ENCODE results near the gene TRAPPC3L.
"Not testable (repeated sequence)": the region's sequence is repeated elsewhere in the genome, so short reads cannot be mapped to it uniquely, and the experiment has no call there.

Gene TRAPPC3L

GRCh38 chr6:116500969-116501433 is 44.5 kb downstream of the TRAPPC3L start:
- ATAC-seq (ENCODE audit: insufficient read depth, low read depth) (no peak), DNase-seq (no peak)
- Histone ChIP-seq H3K27ac (ENCODE audit: low read length) (no peak overlapping the region), H3K36me3 (ENCODE audit: insufficient read depth, low read length) (no peaks in the 10 kb centered on the region), H4K20me1 (ENCODE audit: insufficient read depth, low read length) (no peaks in the 10 kb centered on the region), H3K79me2 (ENCODE audit: insufficient read depth, low read length) (no peaks in the 10 kb centered on the region), H3K4me3 (ENCODE audit: low read depth in 1 of 2, low read length in 2 of 2) (no peak overlapping the region), H3K9me3 (ENCODE audit: insufficient read depth, low read length, severe bottlenecking) (no peaks in the 10 kb centered on the region), H3K4me2 (ENCODE audit: insufficient read depth, low read length) (no peak overlapping the region), H2AFZ (ENCODE audit: low read depth, low read length) (no peak overlapping the region), H3K4me1 (ENCODE audit: insufficient read depth, low read length) (no peaks in the 10 kb centered on the region), H3K27me3 (ENCODE audit: insufficient read depth, low read length, poor library complexity) (peaks cover 3% of the 10 kb centered on the region), H3K9ac (ENCODE audit: low read depth, low read length) (no peak overlapping the region)
- TF ChIP-seq CTCF (IDR thresholded peaks at IDR 0.05; ENCODE audit: borderline replicate concordance, extremely low read depth, low read length, poor library complexity, severe bottlenecking): no peak
- TF ChIP-seq EZH2 (IDR thresholded peaks at IDR 0.05; ENCODE audit: borderline replicate concordance, low read depth, low read length, severe bottlenecking): no peak

GRCh38 chr6:116497113-116497676 is 48.3 kb downstream of the TRAPPC3L start:
- no peak overlapping the region for H3K4me3 ChIP-seq (ENCODE audit: low read depth in 1 of 2, low read length in 2 of 2)
- no peaks in the 10 kb centered on the region for H4K20me1 ChIP-seq (ENCODE audit: insufficient read depth, low read length)
- no peaks in the 10 kb centered on the region for H3K79me2 ChIP-seq (ENCODE audit: insufficient read depth, low read length)
- H3K9me3 ChIP-seq (ENCODE audit: insufficient read depth, low read length, severe bottlenecking): no peaks in the 10 kb centered on the region
- H3K9ac ChIP-seq (ENCODE audit: low read depth, low read length): no peak overlapping the region
- H3K36me3 ChIP-seq (ENCODE audit: insufficient read depth, low read length): no peaks in the 10 kb centered on the region
- H2AFZ ChIP-seq (ENCODE audit: low read depth, low read length): no peak overlapping the region
- TF ChIP-seq CTCF (IDR thresholded peaks at IDR 0.05; ENCODE audit: borderline replicate concordance, extremely low read depth, low read length, poor library complexity, severe bottlenecking): no peak
- no peak for TF ChIP-seq EZH2 (IDR thresholded peaks at IDR 0.05; ENCODE audit: borderline replicate concordance, low read depth, low read length, severe bottlenecking)
- peaks cover 3% of the 10 kb centered on the region for H3K27me3 ChIP-seq (ENCODE audit: insufficient read depth, low read length, poor library complexity)
- no peak overlapping the region for H3K27ac ChIP-seq (ENCODE audit: low read length)
- no peak for DNase-seq
- no peak for ATAC-seq (ENCODE audit: insufficient read depth, low read depth)
- no peaks in the 10 kb centered on the region for H3K4me1 ChIP-seq (ENCODE audit: insufficient read depth, low read length)
- no peak overlapping the region for H3K4me2 ChIP-seq (ENCODE audit: insufficient read depth, low read length)

GRCh38 chr6:116495161-116495560 is 50.3 kb downstream of the TRAPPC3L start:
- not testable (repeated sequence) for H3K27ac ChIP-seq (ENCODE audit: low read length); H3K4me1 ChIP-seq (ENCODE audit: insufficient read depth, low read length); H3K27me3 ChIP-seq (ENCODE audit: insufficient read depth, low read length, poor library complexity); H2AFZ ChIP-seq (ENCODE audit: low read depth, low read length); H4K20me1 ChIP-seq (ENCODE audit: insufficient read depth, low read length); H3K79me2 ChIP-seq (ENCODE audit: insufficient read depth, low read length); ATAC-seq (ENCODE audit: insufficient read depth, low read depth); H3K4me2 ChIP-seq (ENCODE audit: insufficient read depth, low read length); H3K36me3 ChIP-seq (ENCODE audit: insufficient read depth, low read length); H3K9me3 ChIP-seq (ENCODE audit: insufficient read depth, low read length, severe bottlenecking); DNase-seq; H3K4me3 ChIP-seq (ENCODE audit: low read depth in 1 of 2, low read length in 2 of 2); H3K9ac ChIP-seq (ENCODE audit: low read depth, low read length)

- no peaks in the 10 kb centered on the region for H3K79me2 ChIP-seq (ENCODE audit: insufficient read depth, low read length)
- no peak overlapping the region for H2AFZ ChIP-seq (ENCODE audit: low read depth, low read length)
- no peak overlapping the region for H3K9ac ChIP-seq (ENCODE audit: low read depth, low read length)
- no peak overlapping the region for H3K4me3 ChIP-seq (ENCODE audit: low read depth in 1 of 2, low read length in 2 of 2)
- no peak for TF ChIP-seq EZH2 (IDR thresholded peaks at IDR 0.05; ENCODE audit: borderline replicate concordance, low read depth, low read length, severe bottlenecking)
- no peak for TF ChIP-seq CTCF (IDR thresholded peaks at IDR 0.05; ENCODE audit: borderline replicate concordance, extremely low read depth, low read length, poor library complexity, severe bottlenecking)
- H3K36me3 ChIP-seq (ENCODE audit: insufficient read depth, low read length): no peaks in the 10 kb centered on the region
- ATAC-seq (ENCODE audit: insufficient read depth, low read depth): no peak
- H3K27me3 ChIP-seq (ENCODE audit: insufficient read depth, low read length, poor library complexity): no peaks in the 10 kb centered on the region
- no peak for DNase-seq
- no peak overlapping the region for H3K27ac ChIP-seq (ENCODE audit: low read length)
- H4K20me1 ChIP-seq (ENCODE audit: insufficient read depth, low read length): no peaks in the 10 kb centered on the region
- H3K4me2 ChIP-seq (ENCODE audit: insufficient read depth, low read length): no peak overlapping the region
- no peaks in the 10 kb centered on the region for H3K9me3 ChIP-seq (ENCODE audit: insufficient read depth, low read length, severe bottlenecking)
- no peaks in the 10 kb centered on the region for H3K4me1 ChIP-seq (ENCODE audit: insufficient read depth, low read length)
These were observed 53.0 kb downstream of the TRAPPC3L start for GRCh38 chr6:116492331-116493067.
